Natural killer cell treated with Interleukin-12 subunit alpha and Interleukin-12 subunit beta and Interleukin-15 and Interleukin-18, amount 100 ng/mL, for 72 hours (primary cell): ENCODE measurements around the gene ERCC6L. TPM values are rescaled to one million over a fixed set of nuclear protein-coding genes. Genes with fewer than 3 reads are reported as not detected.
"Not testable (repeated sequence)": the region's sequence is repeated elsewhere in the genome, so short reads cannot be mapped to it uniquely, and the experiment has no call there.

Experiments
- ATAC-seq, 2 donors: fragments of 150-1000 bp; cut with Tn5 transposase in 1 of 2; sonication (Bioruptor Pico), chemical (Tn5 transposase) in 1 of 2; 2 replicates each; pipeline ENCODE4 v1.10.0; 2021
- DNase-seq: peaks from one replicate; pipeline ENCODE4 v3.0.0; 2022; ENCODE audit warnings: low spot score
- H3K27ac Mint-ChIP-seq, 2 donors: 1 replicate in 1 of 2; 2 replicates in 1 of 2; pipeline ENCODE4 v1.8.0; 2022; ENCODE audit warnings: mixed read lengths in 2 of 2, mild to moderate bottlenecking in 1 of 2, moderate library complexity in 1 of 2
- H3K27me3 Mint-ChIP-seq, 2 donors: 1 replicate in 1 of 2; 2 replicates in 1 of 2; pipeline ENCODE4 v1.8.0; 2022; ENCODE audit warnings: mixed read lengths in 2 of 2
- H3K36me3 Mint-ChIP-seq: one replicate; pipeline ENCODE4 v1.8.0; 2022; ENCODE audit warnings: mixed read lengths
- H3K4me1 Mint-ChIP-seq, 2 donors: 1 replicate in 1 of 2; 2 replicates in 1 of 2; pipeline ENCODE4 v1.8.0; 2022; ENCODE audit warnings: low read depth in 2 of 2, mixed read lengths in 2 of 2, mild to moderate bottlenecking in 1 of 2
- H3K4me3 Mint-ChIP-seq: one replicate; pipeline ENCODE4 v1.8.0; 2022; ENCODE audit warnings: mixed read lengths
- H3K9me3 Mint-ChIP-seq: 2 replicates; pipeline ENCODE4 v1.8.0; 2022; ENCODE audit warnings: mixed read lengths
- total RNA-seq, 2 donors: library from RNA; stranded (reverse); gene quantifications; one replicate each; pipeline ENCODE4 v1.2.3, GENCODE V29; 2022

The ERCC6L gene
- total RNA-seq, 2 donors from 2014 or later, result 6.1 to 10.8 TPM

GRCh38 chrX:72176981-72177380 is 61.8 kb downstream of the ERCC6L start:
- Mint-ChIP-seq H3K27ac (no peak overlapping the region), H3K9me3 (no peaks in the 10 kb centered on the region), H3K4me1 (no peaks in the 10 kb centered on the region), H3K27me3 (no peaks in the 10 kb centered on the region), H3K36me3 (no peaks in the 10 kb centered on the region), H3K4me3 (no peak overlapping the region)
- no peak for DNase-seq
- ATAC-seq, result no peak

GRCh38 chrX:72176289-72176688 is 62.5 kb downstream of the ERCC6L start:
- not testable (repeated sequence) for DNase-seq, H3K36me3 Mint-ChIP-seq, ATAC-seq, H3K27ac Mint-ChIP-seq, H3K9me3 Mint-ChIP-seq, H3K4me3 Mint-ChIP-seq, H3K4me1 Mint-ChIP-seq, H3K27me3 Mint-ChIP-seq

- H3K36me3 Mint-ChIP-seq, result no peaks in the 10 kb centered on the region
- no peaks in the 10 kb centered on the region for H3K9me3 Mint-ChIP-seq
- H3K4me1 Mint-ChIP-seq, result no peaks in the 10 kb centered on the region
- DNase-seq (no peak), ATAC-seq (peak; percentile 85 to 88)
- H3K27me3 Mint-ChIP-seq, result peaks cover 0 to 2% of the 10 kb centered on the region in 2 donors
- peak overlapping the region; percentile 76 to 85 for H3K27ac Mint-ChIP-seq
- peak overlapping the region; percentile 80 for H3K4me3 Mint-ChIP-seq
Observed at GRCh38 chrX:72169008-72169728, 69.7 kb downstream of the ERCC6L start.

- Mint-ChIP-seq H3K27me3 (peaks cover 0 to 7% of the 10 kb centered on the region in 2 donors), H3K9me3 (no peaks in the 10 kb centered on the region), H3K27ac (no peak overlapping the region), H3K4me1 (no peaks in the 10 kb centered on the region), H3K4me3 (no peak overlapping the region), H3K36me3 (no peaks in the 10 kb centered on the region)
- no peak for ATAC-seq
- no peak for DNase-seq
Observed at GRCh38 chrX:72165551-72165950, 73.3 kb downstream of the ERCC6L start.

- H3K36me3 Mint-ChIP-seq, result no peaks in the 10 kb centered on the region
- no peak overlapping the region for H3K27ac Mint-ChIP-seq
- peaks cover 0 to 28% of the 10 kb centered on the region in 2 donors for H3K27me3 Mint-ChIP-seq
- no peaks in the 10 kb centered on the region for H3K9me3 Mint-ChIP-seq
- DNase-seq (no peak), ATAC-seq (no peak)
- no peak overlapping the region for H3K4me3 Mint-ChIP-seq
- H3K4me1 Mint-ChIP-seq, result no peaks in the 10 kb centered on the region
Observed at GRCh38 chrX:72159769-72160168, 79.1 kb downstream of the ERCC6L start.

GRCh38 chrX:72158773-72159172 is 80.1 kb downstream of the ERCC6L start:
- peaks cover 0 to 28% of the 10 kb centered on the region in 2 donors for H3K27me3 Mint-ChIP-seq
- DNase-seq (no peak), ATAC-seq (no peak)
- H3K27ac Mint-ChIP-seq, result no peak overlapping the region
- H3K9me3 Mint-ChIP-seq, result no peaks in the 10 kb centered on the region
- H3K4me1 Mint-ChIP-seq, result no peaks in the 10 kb centered on the region
- H3K36me3 Mint-ChIP-seq, result no peaks in the 10 kb centered on the region
- H3K4me3 Mint-ChIP-seq, result no peak overlapping the region

Other genes with a start within 250 kb of the ERCC6L start
- under 1 TPM; 0.33 to 0.75 TPM for gene RTL5, start 107.1 kb downstream of the ERCC6L start, total RNA-seq
- 1 to 10 TPM; 6.8 to 7.2 TPM for gene PIN4, start 57.3 kb downstream of the ERCC6L start, total RNA-seq
- gene RPS4X, start 38.2 kb upstream of the ERCC6L start, total RNA-seq, result 100 to 1,000 TPM; 525 to 918 TPM
- gene CITED1, start 66.9 kb upstream of the ERCC6L start, total RNA-seq, result under 1 TPM in 1 of 2 donors, not detected in 1; 0.38 TPM